HepG2 (cell line): ENCODE results near the gene RABGAP1. TPM values are rescaled to one million over a fixed set of nuclear protein-coding genes. Genes with fewer than 3 reads are reported as not detected.
A peak's percentile ranks its signal among the peaks of the same experiment; 100 is the strongest.

Experiments used
- ARID2 ChIP-seq: sonication (generic); formaldehyde crosslinking; IDR thresholded peaks from 2 replicates; pipeline ENCODE4 v1.8.1; 2022; ENCODE audit warnings: mild to moderate bottlenecking, missing genetic modification reagents, borderline replicate concordance
- ATF3 ChIP-seq: sonication (generic); formaldehyde crosslinking; IDR thresholded peaks from 2 replicates; pipeline ENCODE4 v1.4.0; 2020; ENCODE audit warnings: missing genetic modification reagents
- EHMT2 ChIP-seq: fragments of 200-600 bp; sonication (generic); IDR thresholded peaks from 2 replicates; pipeline ENCODE4 v1.7.0; 2017; ENCODE audit warnings: antibody characterized with exemption, low read depth, low read length, borderline replicate concordance
- HINFP ChIP-seq: sonication (generic); formaldehyde crosslinking; IDR thresholded peaks from 2 replicates; pipeline ENCODE4 v1.4.0; 2020; ENCODE audit warnings: low read depth, mild to moderate bottlenecking, missing genetic modification reagents
- KLF9 ChIP-seq: IDR thresholded peaks from 2 replicates; pipeline ENCODE4 v1.6.1; 2016; ENCODE audit warnings: low read depth
- MATR3 ChIP-seq: sonication (generic); formaldehyde crosslinking; IDR thresholded peaks from 2 replicates; pipeline ENCODE4 v1.4.0; 2020; ENCODE audit warnings: missing genetic modification reagents
- NFKB2 ChIP-seq: sonication (generic); formaldehyde crosslinking; IDR thresholded peaks from 2 replicates; pipeline ENCODE4 v1.4.0; 2020; ENCODE audit warnings: missing genetic modification reagents, borderline replicate concordance
- ONECUT2 ChIP-seq: sonication (generic); formaldehyde crosslinking; IDR thresholded peaks from 2 replicates; pipeline ENCODE4 v1.4.0; 2020; ENCODE audit warnings: missing genetic modification reagents
- PAF1 ChIP-seq: IDR thresholded peaks from 2 replicates; pipeline ENCODE4 v1.6.1; 2016; ENCODE audit warnings: missing genetic modification reagents, missing compliant biosample characterization
- PPARG ChIP-seq: conservative IDR thresholded peaks from 2 replicates; pipeline ENCODE4 v1.6.1; 2016; ENCODE audit warnings: missing biosample characterization, missing genetic modification reagents
- PRDM10 ChIP-seq: sonication (generic); formaldehyde crosslinking; IDR thresholded peaks from 2 replicates; pipeline ENCODE4 v1.4.0; 2020; ENCODE audit warnings: low read depth, missing genetic modification reagents
- RELA ChIP-seq: sonication (generic); formaldehyde crosslinking; IDR thresholded peaks from 2 replicates; pipeline ENCODE4 v1.4.0; 2020; ENCODE audit warnings: missing genetic modification reagents
- SALL2 ChIP-seq: sonication (generic); formaldehyde crosslinking; IDR thresholded peaks from 2 replicates; pipeline ENCODE4 v1.8.1; 2023; ENCODE audit warnings: mild to moderate bottlenecking, missing genetic modification reagents, inconsistent platforms
- SKIL ChIP-seq: sonication (generic); formaldehyde crosslinking; IDR thresholded peaks from 2 replicates; pipeline ENCODE4 v1.8.0; 2022; ENCODE audit warnings: missing genetic modification reagents, mild to moderate bottlenecking, moderate library complexity, borderline replicate concordance
- SPEN ChIP-seq: sonication (generic); formaldehyde crosslinking; IDR thresholded peaks from 2 replicates; pipeline ENCODE4 v1.5.1; 2020; ENCODE audit warnings: low read depth, mild to moderate bottlenecking, missing genetic modification reagents
- SRSF9 ChIP-seq: fragments of 200-400 bp; formaldehyde crosslinking; IDR thresholded peaks from 2 replicates; pipeline ENCODE4 v1.6.1; 2018; ENCODE audit warnings: borderline replicate concordance, mild to moderate bottlenecking, low read depth, low read length; ENCODE audit not compliant: insufficient read depth, poor library complexity, severe bottlenecking
- ZBTB46 ChIP-seq: sonication (generic); formaldehyde crosslinking; IDR thresholded peaks from 2 replicates; pipeline ENCODE4 v1.4.0; 2020; ENCODE audit warnings: mild to moderate bottlenecking, missing genetic modification reagents, borderline replicate concordance
- ZNF510 ChIP-seq: sonication (generic); formaldehyde crosslinking; IDR thresholded peaks from 2 replicates; pipeline ENCODE4 v1.4.0; 2020; ENCODE audit warnings: low read depth, mild to moderate bottlenecking, missing genetic modification reagents
- ZNF547 ChIP-seq: sonication (generic); formaldehyde crosslinking; IDR thresholded peaks from 2 replicates; pipeline ENCODE4 v1.5.1; 2020; ENCODE audit warnings: mild to moderate bottlenecking, missing genetic modification reagents
- ZSCAN20 ChIP-seq: sonication (generic); formaldehyde crosslinking; IDR thresholded peaks from 2 replicates; pipeline ENCODE4 v1.4.0; 2020; ENCODE audit warnings: missing genetic modification reagents, mild to moderate bottlenecking, borderline replicate concordance
- polyA plus RNA-seq, 8 experiments: library from polyadenylated mRNA; depleted of rRNA in 3 of 8; stranded (reverse) in 7 of 8; unstranded in 1 of 8; fragments of >200 nt; fragmentation: Illumina TruSeq in 4 of 8; extraction: Trizol in 4 of 8; gene quantifications; 2 replicates each; pipeline versions ENCODE4 v1.2.1 to v1.2.3, GENCODE V29; 2011 to 2016; ENCODE audit warnings: low read depth in 4 of 8, missing spikeins in 1 of 8, mixed read lengths in 1 of 8; ENCODE audit not compliant: insufficient read depth in 1 of 8
- total RNA-seq, 5 experiments: library from RNA; depleted of rRNA; stranded (reverse); fragments of >200 nt; fragmentation: Illumina TruSeq; extraction: Trizol; gene quantifications; 2 replicates each; pipeline ENCODE4 v1.2.3, GENCODE V29; 2016; ENCODE audit warnings: low read depth in 1 of 5

Gene RABGAP1
- total and polyA plus RNA-seq, 2 of the 13 experiments (the other 11 are each of a cell fraction or from before 2014, with no cell fraction given): 19.1 to 19.3 TPM

GRCh38 chr9:122912964-122913673, 27.7 kb upstream of the RABGAP1 start, which contains the start of gene ZBTB6 (continued):
- TF ChIP-seq SPEN (CRISPR knock-in tag) (peak; percentile 77; the same call in 1 of the 2 replicates), EHMT2 (no peak), ONECUT2 (CRISPR knock-in tag) (no peak), MATR3 (CRISPR knock-in tag) (no peak), ZBTB46 (CRISPR knock-in tag) (no peak), ARID2 (CRISPR knock-in tag) (no peak), ZNF510 (no peak), KLF9 (CRISPR knock-in tag) (no peak), ATF3 (no peak), HINFP (no peak), PPARG (CRISPR knock-in tag) (peak; percentile 31; the same call in 1 of the 2 replicates), PRDM10 (CRISPR knock-in tag) (no peak), SRSF9 (no peak), ZSCAN20 (CRISPR knock-in tag) (no peak), NFKB2 (CRISPR knock-in tag) (peak; percentile 52; the same call in 1 of the 2 replicates), PAF1 (CRISPR knock-in tag) (no peak), ZNF547 (CRISPR knock-in tag) (no peak; the same call in 1 of the 2 replicates), RELA (CRISPR knock-in tag) (no peak), SALL2 (CRISPR knock-in tag) (peak; percentile 71), SKIL (CRISPR knock-in tag) (no peak)
